Glutamatergic neuron (in vitro differentiated cells): ENCODE measurements around the gene TRMT10C. TPM values are rescaled to one million over a fixed set of nuclear protein-coding genes. Genes with fewer than 3 reads are reported as not detected.
"Not testable (repeated sequence)": the region's sequence is repeated elsewhere in the genome, so short reads cannot be mapped to it uniquely, and the experiment has no call there.

Source experiments
- DNase-seq: peaks from one replicate; pipeline ENCODE4 v3.0.0; 2022
- H3K27ac Mint-ChIP-seq: one replicate; pipeline ENCODE4 v1.8.0; 2020; ENCODE audit warnings: mild to moderate bottlenecking, mixed read lengths, inconsistent platforms; ENCODE audit not compliant: unreplicated experiment
- H3K27me3 Mint-ChIP-seq: one replicate; pipeline ENCODE4 v1.8.0; 2020; ENCODE audit warnings: mild to moderate bottlenecking, moderate library complexity, mixed read lengths, inconsistent platforms; ENCODE audit not compliant: unreplicated experiment
- H3K36me3 Mint-ChIP-seq: one replicate; pipeline ENCODE4 v1.8.0; 2020; ENCODE audit warnings: mild to moderate bottlenecking, mixed read lengths, inconsistent platforms; ENCODE audit not compliant: unreplicated experiment
- H3K4me1 Mint-ChIP-seq: one replicate; pipeline ENCODE4 v1.8.0; 2020; ENCODE audit warnings: mild to moderate bottlenecking, low read depth, mixed read lengths, inconsistent platforms; ENCODE audit not compliant: unreplicated experiment
- H3K4me3 Mint-ChIP-seq: one replicate; pipeline ENCODE4 v1.8.0; 2020; ENCODE audit warnings: mild to moderate bottlenecking, mixed read lengths, inconsistent platforms; ENCODE audit not compliant: unreplicated experiment
- H3K9me3 Mint-ChIP-seq: one replicate; pipeline ENCODE4 v1.8.0; 2020; ENCODE audit warnings: mild to moderate bottlenecking, moderate library complexity, mixed read lengths, inconsistent platforms; ENCODE audit not compliant: unreplicated experiment
- CTCF ChIP-seq: fragments of 200-600 bp; sonication (generic); IDR thresholded peaks from one replicate; pipeline ENCODE4 v1.5.0; 2021; ENCODE audit not compliant: partially characterized antibody, unreplicated experiment
- total RNA-seq: library from RNA; stranded (reverse); fragmentation: NEBNext Ultra II Directional; extraction: Animal tissue kit (Norgen Biotek cat#: 25700); gene quantifications from one replicate; pipeline ENCODE4 v1.2.1, GENCODE V29; 2021; ENCODE audit not compliant: unreplicated experiment

The TRMT10C gene
- total RNA-seq, 1 donor from 2014 or later: 23.5 TPM

- H3K27ac Mint-ChIP-seq: no peak overlapping the region
- H3K9me3 Mint-ChIP-seq: no peaks in the 10 kb centered on the region
These were observed 18.7 kb upstream of the TRMT10C start for GRCh38 chr3:101542957-101543356.

GRCh38 chr3:101544161-101544850 is 17.4 kb upstream of the TRMT10C start:
- Mint-ChIP-seq H3K36me3 (peaks cover 6% of the 10 kb centered on the region), H3K4me3 (no peak overlapping the region), H3K4me1 (no peaks in the 10 kb centered on the region), H3K9me3 (peaks cover 3% of the 10 kb centered on the region), H3K27me3 (peaks cover 4% of the 10 kb centered on the region), H3K27ac (no peak overlapping the region)
- TF ChIP-seq CTCF: no peak
- no peak for DNase-seq

More at GRCh38 chr3:101542957-101543356, 18.7 kb upstream of the TRMT10C start:
- Mint-ChIP-seq H3K36me3 (peaks cover 6% of the 10 kb centered on the region), H3K4me1 (no peaks in the 10 kb centered on the region), H3K27me3 (peaks cover 4% of the 10 kb centered on the region), H3K4me3 (no peak overlapping the region)
- TF ChIP-seq CTCF: no peak
- DNase-seq: no peak

- peaks cover 1% of the 10 kb centered on the region for H3K27me3 Mint-ChIP-seq
- no peak for DNase-seq
- H3K27ac Mint-ChIP-seq: no peak overlapping the region
- peaks cover 8% of the 10 kb centered on the region for H3K36me3 Mint-ChIP-seq
- TF ChIP-seq CTCF: no peak
- peaks cover 9% of the 10 kb centered on the region for H3K9me3 Mint-ChIP-seq
- no peak overlapping the region for H3K4me3 Mint-ChIP-seq
- H3K4me1 Mint-ChIP-seq: no peaks in the 10 kb centered on the region
These were observed 13.1 kb upstream of the TRMT10C start for GRCh38 chr3:101548527-101549105.

GRCh38 chr3:101549473-101549872 is 12.2 kb upstream of the TRMT10C start:
- no peak overlapping the region for H3K27ac Mint-ChIP-seq
- peaks cover 1% of the 10 kb centered on the region for H3K27me3 Mint-ChIP-seq
- no peak for TF ChIP-seq CTCF
- H3K36me3 Mint-ChIP-seq: peaks cover 8% of the 10 kb centered on the region
- DNase-seq: no peak
- no peak overlapping the region for H3K4me3 Mint-ChIP-seq
- no peaks in the 10 kb centered on the region for H3K4me1 Mint-ChIP-seq
- H3K9me3 Mint-ChIP-seq: peaks cover 9% of the 10 kb centered on the region

GRCh38 chr3:101551359-101552081 is 10.1 kb upstream of the TRMT10C start:
- DNase-seq, H3K27ac Mint-ChIP-seq, H3K36me3 Mint-ChIP-seq, H3K27me3 Mint-ChIP-seq, H3K9me3 Mint-ChIP-seq, H3K4me1 Mint-ChIP-seq, H3K4me3 Mint-ChIP-seq: not testable (repeated sequence)

GRCh38 chr3:101553381-101553780 is 8.3 kb upstream of the TRMT10C start:
- not testable (repeated sequence) for H3K27me3 Mint-ChIP-seq, H3K4me1 Mint-ChIP-seq, H3K4me3 Mint-ChIP-seq, H3K36me3 Mint-ChIP-seq, H3K9me3 Mint-ChIP-seq, DNase-seq, H3K27ac Mint-ChIP-seq
